Activated CD8-positive, alpha-beta memory T cell treated with anti-CD3 and anti-CD28 coated beads, Interleukin-2, amount 50 U/mL, for 24 hours (primary cell): Measurements from ENCODE around the gene KRT8.
"Not testable (repeated sequence)": the region's sequence is repeated elsewhere in the genome, so short reads cannot be mapped to it uniquely, and the experiment has no call there.

ENCODE experiments used
- DNase-seq: peaks from one replicate; pipeline ENCODE4 v3.0.0-alpha.2; 2020; ENCODE audit errors: extremely low read depth

The KRT8 gene

GRCh38 chr12:52874573-52875435, 30.1 kb downstream of the KRT8 start:
- DNase-seq: no peak

- no peak for DNase-seq
Measured at GRCh38 chr12:52873832-52874572, 30.9 kb downstream of the KRT8 start.

GRCh38 chr12:52873513-52873831, 31.4 kb downstream of the KRT8 start:
- no peak for DNase-seq

- no peak for DNase-seq
Measured at GRCh38 chr12:52872644-52873389, 32.1 kb downstream of the KRT8 start.

- DNase-seq: no peak
Measured at GRCh38 chr12:52871291-52872039, 33.4 kb downstream of the KRT8 start.

- DNase-seq: peak; percentile 56
Measured at GRCh38 chr12:52870361-52871290, 34.2 kb downstream of the KRT8 start.

GRCh38 chr12:52867642-52868041, 37.2 kb downstream of the KRT8 start:
- DNase-seq: no peak

- DNase-seq: no peak
Measured at GRCh38 chr12:52867152-52867551, 37.7 kb downstream of the KRT8 start.

- DNase-seq: no peak
Measured at GRCh38 chr12:52865090-52865944, 39.6 kb downstream of the KRT8 start.

- DNase-seq: no peak
Measured at GRCh38 chr12:52862023-52862422, 42.9 kb downstream of the KRT8 start.

- DNase-seq: no peak
Measured at GRCh38 chr12:52861511-52861910, 43.4 kb downstream of the KRT8 start.

- DNase-seq: no peak
Measured at GRCh38 chr12:52860102-52860823, 44.6 kb downstream of the KRT8 start.

- no peak for DNase-seq
Measured at GRCh38 chr12:52857500-52857899, 47.4 kb downstream of the KRT8 start.

GRCh38 chr12:52856787-52857186, 48.1 kb downstream of the KRT8 start:
- no peak for DNase-seq

GRCh38 chr12:52856077-52856476, 48.8 kb downstream of the KRT8 start:
- DNase-seq: not testable (repeated sequence)

GRCh38 chr12:52851787-52852186, 53.1 kb downstream of the KRT8 start:
- DNase-seq: no peak

- DNase-seq: no peak
Measured at GRCh38 chr12:52850681-52851080, 54.2 kb downstream of the KRT8 start.

GRCh38 chr12:52849511-52849910, 55.4 kb downstream of the KRT8 start:
- no peak for DNase-seq

GRCh38 chr12:52848661-52849255, 56.1 kb downstream of the KRT8 start, which contains the start of gene KRT78:
KRT78 (minus strand) TSS chr12:52848994; CDS start chr12:52848930, 64 bp downstream.
- no peak for DNase-seq
